GM18873 (cell line): ENCODE data around the gene SRRM1.
"Not testable (repeated sequence)": the region's sequence is repeated elsewhere in the genome, so short reads cannot be mapped to it uniquely, and the experiment has no call there.

Experiments
- ATAC-seq: cut with Tn5 transposase; IDR thresholded peaks from one replicate; pipeline ENCODE4 v1.9.1; 2021; ENCODE audit warnings: mild to moderate bottlenecking, moderate library complexity, moderate number of reproducible peaks; ENCODE audit not compliant: unreplicated experiment, low FRiP score

Gene SRRM1

DNA sequence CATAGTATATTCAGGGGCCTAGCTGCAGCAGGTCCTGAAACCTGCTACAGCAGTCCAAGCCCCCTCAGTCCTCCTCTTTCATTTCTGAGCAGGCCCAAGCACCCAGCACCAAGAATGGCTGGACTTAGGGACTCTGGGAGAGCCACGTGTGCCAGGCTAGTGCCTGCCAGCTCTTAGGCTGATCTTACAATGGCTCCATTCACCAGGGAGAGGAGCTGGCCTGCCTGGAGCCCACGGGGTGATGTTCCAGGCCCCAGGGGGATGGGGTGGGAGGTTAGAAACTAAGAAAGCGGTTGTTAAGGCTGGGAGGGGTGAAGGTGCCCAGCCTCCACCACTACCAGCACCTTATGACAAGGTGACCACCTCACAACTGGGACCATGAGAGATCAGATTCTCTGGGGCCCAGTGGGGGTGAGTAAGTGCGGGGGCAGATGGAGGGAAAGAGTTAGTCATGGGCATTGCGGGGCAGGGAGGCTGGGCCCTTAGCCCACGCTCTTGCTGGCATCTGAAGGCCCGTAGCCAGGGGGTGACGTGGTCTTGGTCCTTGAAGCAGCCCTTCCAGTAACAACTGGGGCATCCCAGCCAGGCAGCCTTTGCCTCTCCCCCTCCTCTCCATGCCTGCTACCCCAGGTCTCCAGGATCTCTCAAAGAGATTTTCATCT, 71.9 kb downstream of the SRRM1 start:
- no peak for ATAC-seq

DNA sequence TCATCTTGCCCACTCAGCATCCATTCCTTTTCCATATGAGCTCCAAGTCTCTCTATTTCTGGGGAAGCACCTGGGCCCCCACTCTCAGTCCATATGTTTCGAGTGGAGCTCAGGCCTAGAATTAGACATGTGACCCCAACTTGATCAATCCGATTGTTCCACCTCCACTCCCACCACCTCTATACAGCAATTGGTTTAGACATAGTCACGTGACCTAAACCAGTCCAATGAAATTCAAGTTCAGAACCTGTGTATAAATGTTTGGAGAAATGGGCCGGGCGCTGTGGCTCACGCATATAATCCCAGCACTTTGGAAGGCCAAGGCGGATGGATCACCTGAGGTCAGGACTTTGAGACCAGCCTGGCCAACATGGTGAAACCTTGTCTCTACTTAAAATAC, 72.6 kb downstream of the SRRM1 start:
- no peak for ATAC-seq

DNA sequence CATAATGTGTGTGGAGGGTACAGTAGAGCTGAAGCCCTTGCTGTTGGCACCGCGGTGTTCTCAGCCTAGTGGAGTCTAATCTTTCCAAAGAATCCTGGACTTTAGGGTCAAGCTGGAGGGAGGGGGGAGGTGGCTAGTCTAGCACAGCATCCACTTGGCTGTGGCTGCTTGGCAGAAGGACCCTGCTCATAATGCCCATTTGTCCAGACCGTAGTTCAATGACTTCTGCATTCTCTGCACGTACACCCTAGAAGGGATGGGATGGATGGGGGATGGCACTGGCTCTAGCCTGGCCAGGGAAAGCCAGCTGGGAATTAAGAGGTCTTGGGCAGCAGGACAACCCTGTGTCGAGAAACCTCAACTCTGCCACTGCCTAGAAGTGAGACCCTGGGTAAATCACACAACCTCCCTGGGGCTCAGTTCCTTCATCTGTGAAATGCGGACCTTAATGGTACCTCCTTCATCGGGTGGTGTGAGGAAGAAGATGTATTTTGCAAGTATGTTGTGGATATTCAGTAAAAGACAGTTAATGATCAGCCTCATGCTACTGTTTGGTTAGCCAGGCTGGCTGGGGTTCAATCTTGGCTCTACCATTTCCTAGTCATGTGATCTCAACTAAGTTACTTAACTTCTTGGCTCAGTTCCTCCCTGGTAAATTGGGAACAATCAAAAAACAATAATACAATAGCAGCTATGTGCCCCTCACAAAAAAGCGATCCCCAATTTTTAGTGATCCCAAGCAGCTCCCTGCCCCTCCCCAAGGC, 75.0 kb downstream of the SRRM1 start:
- no peak for ATAC-seq

DNA sequence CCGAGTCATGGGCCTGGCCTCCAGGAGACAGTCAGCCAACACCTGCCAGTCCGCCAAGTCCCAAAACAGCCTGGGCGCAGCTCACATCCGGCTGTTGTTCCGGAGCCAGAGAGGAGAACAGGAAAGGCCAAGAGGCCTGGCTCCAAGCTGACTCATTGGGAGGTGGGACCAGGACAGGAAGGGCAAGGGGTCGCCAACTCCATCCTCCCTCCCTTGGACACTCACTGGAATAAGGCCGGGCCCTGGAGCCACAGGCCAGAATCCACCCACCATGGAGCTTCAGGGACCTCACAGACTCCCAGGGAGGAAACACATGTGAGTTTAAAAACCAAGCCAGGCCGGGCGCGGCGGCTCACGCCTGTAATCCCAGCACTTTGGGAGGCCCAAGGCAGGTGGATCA, 77.0 kb downstream of the SRRM1 start:
- ATAC-seq = no peak

DNA sequence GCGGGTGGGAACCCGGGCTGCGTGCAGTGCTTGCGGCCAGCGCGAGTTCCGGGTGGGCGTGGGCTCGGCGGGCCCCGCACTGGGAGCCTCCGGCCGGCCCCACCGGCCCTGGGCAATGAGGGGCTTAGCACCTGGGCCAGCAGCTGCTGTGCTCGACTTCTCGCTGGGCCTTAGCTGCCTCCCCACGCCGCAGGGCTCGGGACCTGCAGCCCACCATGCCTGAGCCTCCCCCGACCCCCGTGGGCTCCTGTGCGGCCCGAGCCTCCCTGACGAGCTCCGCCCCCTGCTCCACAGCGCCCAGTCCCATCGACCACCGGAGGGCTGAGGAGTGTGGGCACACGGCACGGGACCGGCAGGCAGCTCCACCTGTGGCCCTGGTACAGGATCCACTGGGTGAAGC, 78.4 kb downstream of the SRRM1 start:
- no peak for ATAC-seq

DNA sequence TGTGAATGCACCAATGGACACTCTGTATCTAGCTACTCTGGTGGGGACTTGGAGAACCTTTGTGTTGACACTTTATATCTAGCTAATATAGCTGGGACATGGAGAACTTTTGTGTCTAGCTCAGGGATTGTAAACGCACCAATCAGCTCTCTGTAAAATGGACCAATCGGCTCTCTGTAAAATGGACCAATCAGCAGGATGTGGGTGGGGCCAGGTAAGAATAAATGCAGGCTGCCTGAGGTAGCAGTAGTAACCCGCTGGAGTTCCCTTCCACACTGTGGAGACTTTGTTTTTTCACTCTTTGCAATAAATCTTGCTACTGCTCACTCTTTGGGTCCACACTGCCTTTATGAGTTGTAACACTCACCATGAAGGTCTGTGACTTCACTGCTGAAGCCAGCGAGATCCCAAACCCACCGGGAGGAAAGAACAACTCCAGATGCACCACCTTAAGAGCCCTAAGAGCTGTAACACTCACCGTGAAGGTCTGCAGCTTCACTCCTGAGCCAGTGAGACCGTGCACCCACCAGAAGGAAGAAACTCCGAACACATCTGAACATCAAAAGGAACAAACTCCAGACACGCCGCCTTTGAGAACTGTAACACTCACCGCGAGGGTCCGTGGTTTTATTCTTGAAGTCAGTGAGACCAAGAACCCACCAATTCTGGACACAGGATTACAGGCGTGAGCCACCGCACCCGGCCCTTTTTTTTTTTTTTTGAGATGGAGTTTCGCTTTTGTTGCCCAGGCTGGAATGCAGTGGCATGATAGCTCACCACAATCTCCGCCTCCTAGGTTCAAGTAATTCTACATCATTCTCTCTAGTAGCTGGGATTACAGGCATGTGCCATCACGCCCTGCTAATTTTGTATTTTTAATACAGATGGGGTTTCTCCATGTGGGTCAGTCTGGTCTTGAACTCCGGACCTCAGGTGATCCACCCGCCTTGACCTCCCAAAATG, 79.3 kb downstream of the SRRM1 start:
- not testable (repeated sequence) for ATAC-seq
